LNCaP clone FGC (cell line): Measurements from ENCODE around the gene PNLIPRP1.

ENCODE experiments used
- DNase-seq: peaks from one replicate; pipeline ENCODE4 v3.0.0-alpha.2; 2011; ENCODE audit warnings: low read depth
- H3K4me3 ChIP-seq: 2 replicates; pipeline ENCODE4 v1.5.1; 2011; ENCODE audit warnings: mild to moderate bottlenecking, low read depth, low read length, control low read depth
- CTCF ChIP-seq: IDR thresholded peaks from 2 replicates; pipeline ENCODE4 v1.5.1; 2012; ENCODE audit warnings: mild to moderate bottlenecking; ENCODE audit not compliant: control insufficient read depth, insufficient read depth; ENCODE audit errors: extremely low read depth

PNLIPRP1 gene

GRCh38 chr10:116587878-116588591, 2.7 kb upstream of the PNLIPRP1 start:
- no peak for DNase-seq
- no peak for TF ChIP-seq CTCF
- H3K4me3 ChIP-seq, result no peak overlapping the region

- no peak overlapping the region for H3K4me3 ChIP-seq
- DNase-seq, result no peak
- TF ChIP-seq CTCF, result no peak
Observed at GRCh38 chr10:116588995-116589394, 1.8 kb upstream of the PNLIPRP1 start.

GRCh38 chr10:116589926-116590325, 833 bp upstream of the PNLIPRP1 start:
- no peak for TF ChIP-seq CTCF
- no peak overlapping the region for H3K4me3 ChIP-seq
- DNase-seq, result peak; percentile 70

- no peak for DNase-seq
- H3K4me3 ChIP-seq, result no peak overlapping the region
- no peak for TF ChIP-seq CTCF
Observed at GRCh38 chr10:116593139-116593740, 2.5 kb downstream of the PNLIPRP1 start.

- no peak for DNase-seq
- no peak for TF ChIP-seq CTCF
- no peak overlapping the region for H3K4me3 ChIP-seq
Observed at GRCh38 chr10:116594525-116595035, 3.8 kb downstream of the PNLIPRP1 start.

- no peak overlapping the region for H3K4me3 ChIP-seq
- DNase-seq, result no peak
- TF ChIP-seq CTCF, result no peak
Observed at GRCh38 chr10:116596062-116596461, 5.3 kb downstream of the PNLIPRP1 start.

GRCh38 chr10:116597543-116597942, 6.8 kb downstream of the PNLIPRP1 start:
- peak; percentile 35 for TF ChIP-seq CTCF
- no peak for DNase-seq
- H3K4me3 ChIP-seq, result no peak overlapping the region
